Ureter (tissue), 1 donor: Measurements from ENCODE around the gene MTSS2. TPM values are rescaled to one million over a fixed set of nuclear protein-coding genes. Genes with fewer than 3 reads are reported as not detected.
"Not testable (repeated sequence)": the region's sequence is repeated elsewhere in the genome, so short reads cannot be mapped to it uniquely, and the experiment has no call there.

Source experiments
- DNase-seq: peaks from one replicate; pipeline ENCODE4 v3.0.0-alpha.2; 2020; ENCODE audit warnings: low spot score
- total RNA-seq: library from RNA; stranded (reverse); gene quantifications from one replicate; pipeline ENCODE4 v1.2.4, GENCODE V29; 2023
- donor health status: DM: yes; HTN: yes; CAD: no.

Gene MTSS2
- total RNA-seq, 1 donor from 2014 or later: 83.1 TPM

- peak; percentile 92 for DNase-seq
Measured at GRCh38 chr16:70653809-70654771, 31.8 kb downstream of the MTSS2 start.

GRCh38 chr16:70653406-70653805, 32.4 kb downstream of the MTSS2 start:
- DNase-seq: no peak

GRCh38 chr16:70652322-70652721, 33.5 kb downstream of the MTSS2 start:
- DNase-seq: no peak

GRCh38 chr16:70651524-70651923, 34.3 kb downstream of the MTSS2 start:
- DNase-seq: no peak

- no peak for DNase-seq
Measured at GRCh38 chr16:70650216-70650615, 35.6 kb downstream of the MTSS2 start.

- DNase-seq: no peak
Measured at GRCh38 chr16:70649300-70649699, 36.6 kb downstream of the MTSS2 start.

- DNase-seq: no peak
Measured at GRCh38 chr16:70648606-70649005, 37.2 kb downstream of the MTSS2 start.

GRCh38 chr16:70647441-70648359, 38.2 kb downstream of the MTSS2 start:
- no peak for DNase-seq

GRCh38 chr16:70646260-70647241, 39.3 kb downstream of the MTSS2 start, which contains the start of gene IL34:
Gene IL34 (plus strand): TSS chr16:70646559. CDS start chr16:70646948, 389 bp downstream.
- no peak for DNase-seq

GRCh38 chr16:70644763-70645597, 40.9 kb downstream of the MTSS2 start:
- DNase-seq: no peak

GRCh38 chr16:70643264-70643663, 42.6 kb downstream of the MTSS2 start:
- DNase-seq: not testable (repeated sequence)

- no peak for DNase-seq
Measured at GRCh38 chr16:70642633-70643032, 43.2 kb downstream of the MTSS2 start.

- DNase-seq: no peak
Measured at GRCh38 chr16:70638814-70639792, 46.8 kb downstream of the MTSS2 start.

Other genes with a start within 250 kb of the MTSS2 start
- 28.9 TPM for gene ST3GAL2, start 247.0 kb downstream of the MTSS2 start, total RNA-seq
- gene FCSK, start 231.5 kb downstream of the MTSS2 start, total RNA-seq: 29.7 TPM
- 49.6 TPM for gene COG4, start 162.5 kb downstream of the MTSS2 start, total RNA-seq
- 382 TPM for gene SF3B3, start 162.2 kb downstream of the MTSS2 start, total RNA-seq
- 3.7 TPM for gene IL34, start 39.5 kb downstream of the MTSS2 start, total RNA-seq
- gene VAC14, start 115.1 kb upstream of the MTSS2 start, total RNA-seq: 41.1 TPM